GM12865 (cell line): Measurements from ENCODE around the gene MAP3K2.

ENCODE experiments used
- DNase-seq: peaks from one replicate; pipeline ENCODE4 v3.0.0; 2010; ENCODE audit warnings: low read depth
- H3K4me3 ChIP-seq: 2 replicates; pipeline ENCODE4 v1.5.1; 2011; ENCODE audit warnings: mild to moderate bottlenecking, low read depth, low read length, control low read depth
- TF ChIP-seq, protein P1 (sequence below): IDR thresholded peaks from 2 replicates; pipeline ENCODE4 v1.5.1; 2011; ENCODE audit warnings: low read length, control low read depth, low read depth, inconsistent platforms; ENCODE audit not compliant: insufficient read depth; ENCODE audit errors: missing control alignments

MAP3K2 gene

DNA sequence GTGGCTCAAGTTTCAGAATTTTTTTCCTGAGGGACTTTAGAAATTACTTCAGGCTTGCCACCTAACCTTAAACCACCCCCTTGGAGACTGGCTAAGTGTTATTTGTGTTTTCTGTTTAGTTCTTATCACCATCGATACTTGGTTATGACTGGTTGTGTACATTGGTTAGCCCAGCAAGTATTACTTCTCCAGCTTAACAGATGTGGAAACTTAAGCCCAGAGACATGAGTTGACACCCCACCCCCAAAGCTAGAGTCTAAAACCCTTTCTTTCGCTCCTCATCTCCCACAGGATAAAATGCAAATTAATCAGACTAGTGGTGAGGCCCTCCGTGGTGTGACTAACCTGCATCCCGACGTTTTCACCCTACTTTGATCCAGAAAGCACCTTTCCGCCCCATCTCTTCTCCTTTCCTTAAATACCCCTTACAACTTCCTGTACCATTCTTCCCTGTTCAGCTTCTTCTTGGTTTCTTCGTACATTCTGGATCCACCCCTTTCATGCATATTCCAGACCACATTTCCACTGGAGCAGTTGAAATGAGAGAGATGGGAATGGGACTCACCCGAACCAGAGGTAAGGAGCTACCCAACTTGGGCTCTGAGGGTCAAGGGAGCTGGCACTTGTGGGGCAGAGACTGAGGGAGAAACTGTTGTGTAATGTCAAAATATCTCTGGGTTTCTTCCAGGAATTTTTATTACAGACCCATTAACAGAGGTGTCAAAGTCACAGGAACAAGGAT lies 819 bp upstream of the MAP3K2 start:
- TF ChIP-seq, protein P1, sequence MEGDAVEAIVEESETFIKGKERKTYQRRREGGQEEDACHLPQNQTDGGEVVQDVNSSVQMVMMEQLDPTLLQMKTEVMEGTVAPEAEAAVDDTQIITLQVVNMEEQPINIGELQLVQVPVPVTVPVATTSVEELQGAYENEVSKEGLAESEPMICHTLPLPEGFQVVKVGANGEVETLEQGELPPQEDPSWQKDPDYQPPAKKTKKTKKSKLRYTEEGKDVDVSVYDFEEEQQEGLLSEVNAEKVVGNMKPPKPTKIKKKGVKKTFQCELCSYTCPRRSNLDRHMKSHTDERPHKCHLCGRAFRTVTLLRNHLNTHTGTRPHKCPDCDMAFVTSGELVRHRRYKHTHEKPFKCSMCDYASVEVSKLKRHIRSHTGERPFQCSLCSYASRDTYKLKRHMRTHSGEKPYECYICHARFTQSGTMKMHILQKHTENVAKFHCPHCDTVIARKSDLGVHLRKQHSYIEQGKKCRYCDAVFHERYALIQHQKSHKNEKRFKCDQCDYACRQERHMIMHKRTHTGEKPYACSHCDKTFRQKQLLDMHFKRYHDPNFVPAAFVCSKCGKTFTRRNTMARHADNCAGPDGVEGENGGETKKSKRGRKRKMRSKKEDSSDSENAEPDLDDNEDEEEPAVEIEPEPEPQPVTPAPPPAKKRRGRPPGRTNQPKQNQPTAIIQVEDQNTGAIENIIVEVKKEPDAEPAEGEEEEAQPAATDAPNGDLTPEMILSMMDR: no peak
- H3K4me3 ChIP-seq: peak overlapping the region; percentile 75
- peak; percentile 76 for DNase-seq

DNA sequence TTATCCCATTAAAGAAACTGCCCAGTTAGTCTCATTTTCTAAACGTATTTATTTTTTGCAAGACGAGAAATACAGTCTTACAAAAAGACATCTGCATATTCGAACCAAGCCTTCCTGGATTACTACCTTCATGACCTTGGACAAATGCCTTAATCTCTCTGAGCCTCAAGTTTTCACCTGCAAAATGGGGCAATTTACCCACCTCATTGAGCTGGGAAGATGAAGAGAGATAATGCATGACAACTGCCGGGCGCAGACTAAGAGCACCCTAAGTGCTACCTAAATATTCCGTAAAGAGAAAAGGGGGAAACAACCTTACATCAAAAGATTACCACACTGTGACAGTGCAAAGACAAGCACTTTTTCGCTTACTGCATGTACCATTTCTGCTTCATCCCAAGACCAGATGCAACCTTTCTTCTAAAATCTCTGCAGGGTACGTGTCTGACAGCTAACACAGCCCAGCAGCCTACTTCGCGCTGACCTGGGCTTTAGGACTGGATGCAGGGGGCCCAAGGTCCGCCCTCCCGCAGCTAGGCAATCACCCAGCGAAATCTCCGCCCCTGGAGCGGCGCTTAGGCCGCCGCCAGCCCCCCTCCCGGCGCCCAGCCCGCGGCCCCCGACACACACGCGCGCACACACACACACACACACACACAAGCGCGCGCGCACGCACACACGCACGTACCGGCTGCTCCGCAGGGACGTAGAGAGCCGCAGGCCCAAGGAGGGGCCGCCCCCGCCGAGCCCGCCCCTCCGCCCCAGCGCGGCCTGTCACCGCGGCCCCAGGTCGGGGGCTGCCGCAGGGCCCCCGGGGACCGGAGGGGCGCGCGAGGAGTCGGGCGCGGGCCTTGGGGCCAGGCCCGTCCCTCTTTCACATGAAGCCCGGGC lies 766 bp downstream of the MAP3K2 start:
- H3K4me3 ChIP-seq: peak overlapping the region; percentile 63
- TF ChIP-seq, protein P1: no peak

DNA sequence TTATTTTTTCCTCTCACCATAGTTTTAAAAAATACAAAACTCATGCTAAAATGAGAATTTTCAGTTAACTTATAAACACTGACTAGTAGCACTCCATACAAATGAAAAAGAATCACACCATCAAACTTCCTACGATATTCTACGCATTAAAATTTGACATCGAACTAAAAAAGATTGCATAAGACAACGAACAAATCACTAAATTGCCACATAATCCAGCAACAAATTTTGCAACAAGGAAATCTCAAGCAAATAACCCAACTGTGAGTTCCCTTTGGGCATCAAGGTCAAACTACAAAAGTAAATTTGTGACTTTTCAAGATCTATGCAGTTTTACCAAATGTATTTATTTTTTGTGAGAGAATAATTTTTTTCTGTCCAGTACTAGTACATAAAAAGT lies 1.5 kb downstream of the MAP3K2 start:
- no peak for DNase-seq
- H3K4me3 ChIP-seq: peak overlapping the region; percentile 63
- TF ChIP-seq, protein P1: no peak

More for the DNA sequence above, 766 bp downstream of the MAP3K2 start:
- peak; percentile 96 for DNase-seq

DNA sequence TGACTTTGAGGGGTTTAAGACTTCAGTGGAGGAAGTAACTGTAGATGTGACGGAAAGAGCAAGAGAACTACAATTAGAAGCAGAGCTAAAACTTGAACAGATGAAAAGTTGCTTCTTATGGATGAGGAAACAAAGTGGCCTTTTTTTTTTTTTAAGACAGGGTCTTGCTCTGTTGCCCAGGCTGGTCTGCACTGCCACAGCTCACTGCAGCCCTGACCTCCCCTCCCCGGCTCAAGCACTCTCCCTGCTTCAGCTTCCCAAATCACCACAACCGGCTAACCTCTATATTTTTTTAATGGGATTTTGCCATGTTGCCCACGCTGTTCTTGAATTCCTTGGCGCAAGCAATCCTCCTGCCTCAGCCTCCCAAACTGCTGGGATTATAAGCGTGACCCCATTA lies 3.2 kb downstream of the MAP3K2 start:
- DNase-seq: no peak
- no peak overlapping the region for H3K4me3 ChIP-seq
- TF ChIP-seq, protein P1: no peak

DNA sequence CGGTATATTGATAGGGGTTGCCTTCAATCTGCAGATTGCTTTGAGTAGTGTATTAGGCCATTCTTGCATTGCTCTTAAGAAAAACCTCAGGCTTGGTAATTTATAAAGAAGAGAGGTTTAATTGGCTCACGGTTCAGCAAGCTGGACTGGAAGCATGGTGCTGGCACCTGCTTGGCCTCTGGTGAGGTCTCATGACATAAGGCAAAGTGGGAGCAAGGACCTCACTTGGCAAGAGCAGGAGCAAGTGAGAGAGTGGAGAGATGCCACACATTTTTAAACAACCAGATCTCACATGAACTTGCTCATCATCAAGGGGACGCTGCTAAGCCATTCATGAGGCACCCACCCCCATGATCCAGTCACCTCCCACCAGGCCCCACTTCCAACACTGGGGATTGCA lies 4.9 kb downstream of the MAP3K2 start:
- TF ChIP-seq, protein P1: no peak
- H3K4me3 ChIP-seq: no peak overlapping the region
- no peak for DNase-seq

DNA sequence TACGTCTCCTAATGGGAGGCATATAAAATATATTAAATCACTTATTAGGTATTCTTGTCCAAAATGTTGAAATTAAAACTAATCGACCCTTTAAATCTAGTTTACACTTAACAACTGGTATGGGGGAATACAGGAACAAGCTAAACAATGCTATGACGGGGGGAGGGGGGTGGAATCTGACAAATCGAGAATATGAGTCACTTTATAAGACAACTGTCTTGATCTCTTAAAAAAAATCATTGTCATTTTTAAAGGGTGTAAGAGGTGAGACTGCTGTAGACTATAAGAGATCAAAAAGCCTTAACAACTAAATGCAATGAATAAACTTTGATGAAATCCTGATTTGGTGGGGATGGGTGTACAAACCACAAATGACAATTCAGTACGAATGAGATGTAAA lies 6.0 kb downstream of the MAP3K2 start:
- TF ChIP-seq, protein P1: no peak
- DNase-seq: no peak
- no peak overlapping the region for H3K4me3 ChIP-seq
